GM12878 (cell line): ENCODE measurements around the gene PRKCQ. TPM values are rescaled to one million over a fixed set of nuclear protein-coding genes. Genes with fewer than 3 reads are reported as not detected.

Experiments used
- ATAC-seq: fragments of 200-7000 bp; cut with Tn5 transposase; 3 replicates; pipeline ENCODE4 v1.9.1; 2020; ENCODE audit warnings: mild to moderate bottlenecking, moderate library complexity
- BruUV-seq: library from RNA; stranded (reverse); fragments of 400-500 nt; replicated peaks from 2 replicates; lab custom pipeline; 2021; lab: Mats Ljungman, UMichigan
- CTCF ChIA-PET: fragments of 300-600 bp; sonication (Branson Sonifier 250); formaldehyde crosslinking; extraction: SDS; loops from one replicate; lab custom pipeline; 2021; ENCODE audit warnings: inconsistent platforms; lab: Yijun Ruan, JAX
- POLR2A ChIA-PET: fragments of 350-600 bp; formaldehyde crosslinking; extraction: SDS; loops from one replicate; lab custom pipeline; 2021; ENCODE audit warnings: inconsistent platforms; lab: Charles Lee
- RAD21 ChIA-PET: fragments of 300-600 bp; sonication (Branson Sonifier 250); formaldehyde crosslinking; loops from one replicate; lab custom pipeline; 2023; ENCODE audit warnings: antibody characterized with exemption; ENCODE audit not compliant: unreplicated experiment; lab: Charles Lee
- SMC1A ChIA-PET: fragments of 300-600 bp; sonication (Branson Sonifier 250); formaldehyde crosslinking; loops from one replicate; lab custom pipeline; 2023; ENCODE audit not compliant: unreplicated experiment, uncharacterized antibody; lab: Charles Lee
- DNase-seq: peaks from one replicate; pipeline ENCODE4 v3.0.0-alpha.2; 2011; ENCODE audit warnings: low read depth, low spot score
- FAIRE-seq: peaks from 3 replicates; lab custom pipeline; 2011; peaks lifted over from hg19 to GRCh38; lab: Jason Lieb, UNC
- H2AFZ ChIP-seq: 2 replicates; pipeline ENCODE4 v1.6.0; 2011; ENCODE audit warnings: low read depth, low read length, control low read depth; ENCODE audit not compliant: control insufficient read depth
- H3K27ac ChIP-seq: 2 replicates; pipeline ENCODE4 v1.5.1; 2011; ENCODE audit warnings: control low read depth; ENCODE audit not compliant: control insufficient read depth, insufficient read depth
- H3K27me3 ChIP-seq, 2 experiments: replicated peaks in 1 of 2; 2 replicates each; pipeline versions ENCODE4 v1.6.0 to v1.6.1; 2011; ENCODE audit warnings: low read length in 1 of 2; ENCODE audit not compliant: control insufficient read depth in 2 of 2, insufficient read depth in 2 of 2
- H3K36me3 ChIP-seq, 2 experiments: 2 replicates each; pipeline ENCODE4 v1.5.1; 2011; ENCODE audit warnings: low read length in 1 of 2; ENCODE audit not compliant: control insufficient read depth in 2 of 2, insufficient read depth in 2 of 2
- H3K4me1 ChIP-seq: 2 replicates; pipeline ENCODE4 v1.6.1; 2011; ENCODE audit warnings: mild to moderate bottlenecking, low read length, moderate library complexity, mixed read lengths; ENCODE audit not compliant: control insufficient read depth, insufficient read depth
- H3K4me2 ChIP-seq: 2 replicates; pipeline ENCODE4 v1.6.0; 2011; ENCODE audit warnings: control low read depth; ENCODE audit not compliant: control insufficient read depth, insufficient read depth
- H3K4me3 ChIP-seq: fragments of 200-600 bp; sonication (generic); 2 replicates; pipeline ENCODE4 v1.5.1; 2016
- H3K79me2 ChIP-seq: 2 replicates; pipeline ENCODE4 v1.6.0; 2011; ENCODE audit warnings: low read length; ENCODE audit not compliant: control insufficient read depth, insufficient read depth
- H3K9ac ChIP-seq: 2 replicates; pipeline ENCODE4 v1.8.0; 2011; ENCODE audit warnings: low read length, control low read depth, mixed read lengths; ENCODE audit not compliant: control insufficient read depth, insufficient read depth
- H3K9me3 ChIP-seq: replicated peaks from 3 replicates; pipeline ENCODE4 v1.5.1; 2011; ENCODE audit warnings: mild to moderate bottlenecking, low read length; ENCODE audit not compliant: control insufficient read depth, insufficient read depth
- H4K20me1 ChIP-seq: 2 replicates; pipeline ENCODE4 v1.6.0; 2011; ENCODE audit not compliant: control insufficient read depth, insufficient read depth
- CHD4 ChIP-seq: fragments of 200-600 bp; sonication (generic); IDR thresholded peaks from 2 replicates; pipeline ENCODE4 v1.6.1; 2016; ENCODE audit warnings: mild to moderate bottlenecking
- ELK1 ChIP-seq: IDR thresholded peaks from 2 replicates; pipeline ENCODE4 v1.6.1; 2012; ENCODE audit warnings: low read depth, low read length, improper control_type of control experiment
- MAX ChIP-seq: IDR thresholded peaks from 2 replicates; pipeline ENCODE4 v1.6.1; 2012; ENCODE audit warnings: low read depth, low read length, improper control_type of control experiment
- MLLT1 ChIP-seq: fragments of 450-650 bp; IDR thresholded peaks from 2 replicates; pipeline ENCODE4 v1.6.1; 2016; ENCODE audit warnings: mild to moderate bottlenecking
- RAD21 ChIP-seq: IDR thresholded peaks from 2 replicates; pipeline ENCODE4 v1.6.1; 2011; ENCODE audit warnings: mild to moderate bottlenecking, low read depth, low read length, moderate library complexity; ENCODE audit not compliant: insufficient read depth
- SMAD1 ChIP-seq: fragments of 450-650 bp; IDR thresholded peaks from 2 replicates; pipeline ENCODE4 v1.6.1; 2018; ENCODE audit warnings: mild to moderate bottlenecking, low read depth; ENCODE audit not compliant: partially characterized antibody
- YY1 ChIP-seq: IDR thresholded peaks from 2 replicates; pipeline ENCODE4 v1.6.1; 2011; ENCODE audit warnings: low read depth, mild to moderate bottlenecking, low read length
- ZBTB11 ChIP-seq: fragments of 450-650 bp; formaldehyde crosslinking; IDR thresholded peaks from 2 replicates; pipeline ENCODE4 v1.5.0; 2022; ENCODE audit warnings: mild to moderate bottlenecking, missing genetic modification characterization
- ZBTB4 ChIP-seq: fragments of 450-650 bp; formaldehyde crosslinking; IDR thresholded peaks from 2 replicates; pipeline ENCODE4 v1.4.0; 2022; ENCODE audit warnings: mild to moderate bottlenecking, moderate library complexity
- WGBS: methylation state at CpG from one replicate; pipeline ENCODE4 v1.1.6; 2016; ENCODE audit warnings: low lambda C conversion rate; ENCODE audit not compliant: insufficient replicate concordance, insufficient coverage; ENCODE audit errors: missing lambda C conversion rate; 5-methylcytosine and 5-hydroxymethylcytosine counted together
- in situ Hi-C: fragments of 300-500 bp; cut with MboI; formaldehyde crosslinking; loops from 9 replicates; pipeline ENCODE4 v1.14.3; 2018; ENCODE audit warnings: mixed read lengths
- intact Hi-C: fragments of 100-400 bp; cut with micrococcal nuclease; formaldehyde crosslinking; loops from one replicate; pipeline ENCODE4 v1.14.2; 2022; ENCODE audit not compliant: unreplicated experiment
- polyA plus RNA-seq, 11 experiments: library from polyadenylated mRNA; depleted of rRNA in 4 of 11; unstranded in 6 of 11; stranded (reverse) in 5 of 11; fragments of >200 nt; fragmentation: Nextera tagmentation in 4 of 11; fragmentation: Illumina TruSeq in 1 of 11; extraction: Ambion mirVana in 4 of 11; extraction: Trizol in 1 of 11; gene quantifications; 1 replicate in 1 of 11; 2 replicates in 10 of 11; pipeline versions ENCODE4 v1.2.1 to v1.2.3, GENCODE V29; 2011 to 2016; ENCODE audit warnings: inconsistent platforms in 2 of 11, missing spikeins in 2 of 11, low read depth in 1 of 11
- total RNA-seq, 4 experiments: library from RNA; depleted of rRNA in 3 of 4; stranded (reverse); fragments of >200 nt in 3 of 4; fragmentation: Illumina TruSeq in 1 of 4; extraction: Trizol in 1 of 4; gene quantifications; 2 replicates each; pipeline versions ENCODE4 v1.2.1 to v1.2.3, GENCODE V29; 2013 to 2021

PRKCQ gene
- total and polyA plus RNA-seq, 10 of the 15 experiments (the other 5 are each of a cell fraction or from before 2014, with no cell fraction given), result 0.26 to 8.9 (median 0.98) TPM

- TF ChIP-seq SMAD1, result no peak
- no peak for TF ChIP-seq MAX
- no peak for TF ChIP-seq ZBTB4 (CRISPR knock-in tag)
- TF ChIP-seq CHD4, result no peak
- TF ChIP-seq, all 136 proteins: peak for 0
These were observed 179.1 kb downstream of the PRKCQ start (continued) for GRCh38 chr10:6400821-6401465.

- WGBS, result 44% methylated on average over 4 of the region's 7 CpGs
- ChIA-PET RAD21 (interaction anchor here (0.6 to 5.0 kb wide), 19 partner anchors 35 to 403 kb away, joined by 3 to 173 read pairs (median 5); partner anchors contain the start of gene PFKFB3), SMC1A (interaction anchor here (0.6 to 10.6 kb wide), 25 partner anchors 9 to 309 kb away, joined by 3 to 138 read pairs (median 16); partner anchors contain the start of gene PFKFB3), POLR2A (interaction anchor here (0.7 to 4.0 kb wide), 5 partner anchors 11 to 199 kb away, joined by 4 to 35 read pairs (median 7); partner anchors contain the start of gene PFKFB3), CTCF (interaction anchor here (1.0 to 8.5 kb wide), 23 partner anchors 9 to 426 kb away, joined by 3 to 217 read pairs (median 17); partner anchors contain the start of gene PFKFB3)
- BruUV-seq, result no TSS peak
- Histone ChIP-seq H3K4me3 (no peak overlapping the region), H4K20me1 (no peaks in the 10 kb centered on the region), H3K79me2 (no peaks in the 10 kb centered on the region), H3K9ac (no peak overlapping the region), H3K4me1 (no peaks in the 10 kb centered on the region), H3K4me2 (no peak overlapping the region), H3K27ac (no peak overlapping the region), H2AFZ (no peak overlapping the region), H3K27me3 (peaks cover 0 to 5% of the 10 kb centered on the region in 2 experiments; a peak in 3 of 4 replicates), H3K36me3 (no peaks in the 10 kb centered on the region), H3K9me3 (no peaks in the 10 kb centered on the region; the same call in 2 of the 3 replicates)
- DNase-seq, result no peak
- in situ Hi-C loops (loop anchor here (5.0 to 10.0 kb wide), 3 partner anchors 198 to 386 kb away; partner anchors contain the start of gene PFKFB3), intact Hi-C loops (loop anchor here (2.0 kb wide), 2 partner anchors 100 to 386 kb away; no protein-coding TSS in a partner anchor)
- FAIRE-seq, result no peak
- ATAC-seq, result peak; percentile 26; the same call in 2 of the 3 replicates
- TF ChIP-seq ZBTB11 (CRISPR knock-in tag) (no peak), ELK1 (no peak), RAD21 (no peak), MLLT1 (no peak), CHD4 (no peak), YY1 (no peak)
These were observed 179.7 kb downstream of the PRKCQ start for GRCh38 chr10:6400331-6400730.
